Peyer's patch (tissue), 4 donors: Measurements from ENCODE around the gene TUBGCP3.

Source experiments
- POLR2A ChIP-seq, 2 donors: fragments of 450-650 bp; IDR thresholded peaks; one replicate each; pipeline ENCODE4 v1.5.1; 2017; ENCODE audit warnings: antibody characterized with exemption in 2 of 2, mild to moderate bottlenecking in 2 of 2, moderate library complexity in 2 of 2
- TF ChIP-seq, protein P1 (sequence below), 6 experiments: fragments of 450-650 bp in 4 of 6; fragments of 200-600 bp in 2 of 6; sonication (generic) in 1 of 6; IDR thresholded peaks; one replicate each; pipeline ENCODE4 v1.5.1; 2017 to 2019; ENCODE audit warnings: antibody characterized with exemption in 6 of 6, mild to moderate bottlenecking in 3 of 6, moderate library complexity in 1 of 6

DNA sequence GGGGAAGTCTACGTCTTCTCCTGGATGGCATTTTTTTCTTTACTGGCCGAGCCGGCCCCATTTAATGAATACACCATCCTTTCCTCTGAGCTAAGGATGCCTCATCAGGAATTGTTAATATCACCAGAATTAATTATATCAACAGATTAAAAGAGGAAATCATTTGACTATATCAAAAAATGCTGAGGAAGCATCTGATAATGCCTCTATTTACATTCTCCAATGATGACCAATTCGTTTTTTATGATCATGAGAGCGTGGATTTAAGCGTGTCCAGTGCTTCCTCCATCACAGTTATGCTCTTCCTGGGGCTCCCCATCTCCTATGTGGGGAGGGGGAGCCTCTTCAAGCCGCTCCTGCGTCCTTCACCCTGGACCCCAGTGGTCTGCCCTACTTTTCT lies 58.7 kb downstream of the TUBGCP3 start:
- TF ChIP-seq, protein P1, sequence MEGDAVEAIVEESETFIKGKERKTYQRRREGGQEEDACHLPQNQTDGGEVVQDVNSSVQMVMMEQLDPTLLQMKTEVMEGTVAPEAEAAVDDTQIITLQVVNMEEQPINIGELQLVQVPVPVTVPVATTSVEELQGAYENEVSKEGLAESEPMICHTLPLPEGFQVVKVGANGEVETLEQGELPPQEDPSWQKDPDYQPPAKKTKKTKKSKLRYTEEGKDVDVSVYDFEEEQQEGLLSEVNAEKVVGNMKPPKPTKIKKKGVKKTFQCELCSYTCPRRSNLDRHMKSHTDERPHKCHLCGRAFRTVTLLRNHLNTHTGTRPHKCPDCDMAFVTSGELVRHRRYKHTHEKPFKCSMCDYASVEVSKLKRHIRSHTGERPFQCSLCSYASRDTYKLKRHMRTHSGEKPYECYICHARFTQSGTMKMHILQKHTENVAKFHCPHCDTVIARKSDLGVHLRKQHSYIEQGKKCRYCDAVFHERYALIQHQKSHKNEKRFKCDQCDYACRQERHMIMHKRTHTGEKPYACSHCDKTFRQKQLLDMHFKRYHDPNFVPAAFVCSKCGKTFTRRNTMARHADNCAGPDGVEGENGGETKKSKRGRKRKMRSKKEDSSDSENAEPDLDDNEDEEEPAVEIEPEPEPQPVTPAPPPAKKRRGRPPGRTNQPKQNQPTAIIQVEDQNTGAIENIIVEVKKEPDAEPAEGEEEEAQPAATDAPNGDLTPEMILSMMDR (IDR thresholded peaks at IDR 0.05), result no peak
- TF ChIP-seq POLR2A (IDR thresholded peaks at IDR 0.05), result no peak
